Liver (tissue), 9 donors: ENCODE data around the gene NEIL1. TPM values are rescaled to one million over a fixed set of nuclear protein-coding genes. Genes with fewer than 3 reads are reported as not detected.

Experiments
- DNase-seq: peaks from one replicate; pipeline ENCODE4 v3.0.0-alpha.2; 2017; ENCODE audit warnings: low spot score
- H3K27ac ChIP-seq, 2 donors: one replicate each; pipeline ENCODE4 v1.7.0; 2013; ENCODE audit warnings: inconsistent platforms in 2 of 2, low read length in 2 of 2, control low read depth in 1 of 2, low read depth in 1 of 2, mild to moderate bottlenecking in 1 of 2
- H3K27me3 ChIP-seq, 4 donors: one replicate each; pipeline versions ENCODE4 v1.6.1 to v1.7.0; 2013; ENCODE audit warnings: low read length in 3 of 4, inconsistent platforms in 1 of 4, mild to moderate bottlenecking in 1 of 4, moderate library complexity in 1 of 4; ENCODE audit not compliant: control insufficient read depth in 4 of 4, insufficient read depth in 4 of 4
- H3K36me3 ChIP-seq, 4 donors: one replicate each; pipeline versions ENCODE4 v1.6.1 to v1.7.0; 2013; ENCODE audit warnings: low read length in 3 of 4, mild to moderate bottlenecking in 3 of 4, low read depth in 1 of 4, moderate library complexity in 1 of 4; ENCODE audit not compliant: control insufficient read depth in 4 of 4, insufficient read depth in 3 of 4
- H3K4me1 ChIP-seq, 4 donors: one replicate each; pipeline versions ENCODE4 v1.6.1 to v1.7.0; 2013; ENCODE audit warnings: low read length in 3 of 4, mild to moderate bottlenecking in 3 of 4, moderate library complexity in 1 of 4; ENCODE audit not compliant: control insufficient read depth in 4 of 4, insufficient read depth in 4 of 4
- H3K4me3 ChIP-seq, 3 donors: one replicate each; pipeline versions ENCODE4 v1.6.1 to v1.7.0; 2013; ENCODE audit warnings: low read length in 3 of 3, control low read depth in 1 of 3, low read depth in 1 of 3, mild to moderate bottlenecking in 1 of 3
- H3K9ac ChIP-seq, 2 donors: one replicate each; pipeline ENCODE4 v1.7.0; 2013; ENCODE audit warnings: low read length in 2 of 2, mild to moderate bottlenecking in 2 of 2, moderate library complexity in 2 of 2, control low read depth in 1 of 2, low read depth in 1 of 2
- H3K9me3 ChIP-seq, 4 donors: one replicate each; pipeline versions ENCODE4 v1.6.1 to v1.7.0; 2013; ENCODE audit warnings: low read length in 3 of 4; ENCODE audit not compliant: control insufficient read depth in 4 of 4
- ATF3 ChIP-seq: IDR thresholded peaks from 2 replicates; pipeline ENCODE4 v1.6.1; 2016; ENCODE audit warnings: antibody characterized with exemption
- CTCF ChIP-seq: fragments of 150-350 bp; IDR thresholded peaks from 2 replicates; pipeline ENCODE4 v1.5.1; 2017; ENCODE audit warnings: improper control_type of control experiment, low read depth, low read length; ENCODE audit not compliant: missing input control
- FOXA1 ChIP-seq: IDR thresholded peaks from 2 replicates; pipeline ENCODE4 v1.6.1; 2016; ENCODE audit warnings: antibody characterized with exemption
- GABPA ChIP-seq, 2 donors: IDR thresholded peaks in 1 of 2; conservative IDR thresholded peaks in 1 of 2; 2 replicates each; pipeline ENCODE4 v1.6.1; 2016; ENCODE audit warnings: antibody characterized with exemption in 2 of 2, mild to moderate bottlenecking in 1 of 2, moderate library complexity in 1 of 2
- HNF4A ChIP-seq, 2 donors: conservative IDR thresholded peaks; 2 replicates each; pipeline ENCODE4 v1.6.1; 2016; ENCODE audit warnings: antibody characterized with exemption in 2 of 2, mild to moderate bottlenecking in 2 of 2
- HNF4G ChIP-seq: IDR thresholded peaks from 2 replicates; pipeline ENCODE4 v1.6.1; 2016; ENCODE audit warnings: antibody characterized with exemption
- JUND ChIP-seq, 2 donors: IDR thresholded peaks; 2 replicates each; pipeline ENCODE4 v1.6.1; 2016; ENCODE audit warnings: antibody characterized with exemption in 2 of 2
- MAX ChIP-seq: IDR thresholded peaks from 2 replicates; pipeline ENCODE4 v1.6.1; 2016; ENCODE audit warnings: antibody characterized with exemption
- NR2F2 ChIP-seq: IDR thresholded peaks from 2 replicates; pipeline ENCODE4 v1.6.1; 2016; ENCODE audit warnings: antibody characterized with exemption
- RAD21 ChIP-seq, 2 donors: IDR thresholded peaks; 2 replicates each; pipeline ENCODE4 v1.6.1; 2016; ENCODE audit warnings: antibody characterized with exemption in 2 of 2, mild to moderate bottlenecking in 2 of 2
- REST ChIP-seq: IDR thresholded peaks from 2 replicates; pipeline ENCODE4 v1.6.1; 2016; ENCODE audit warnings: antibody characterized with exemption, mild to moderate bottlenecking
- RXRA ChIP-seq, 2 donors: IDR thresholded peaks; 2 replicates each; pipeline ENCODE4 v1.6.1; 2017 to 2018; ENCODE audit warnings: antibody characterized with exemption in 2 of 2, mild to moderate bottlenecking in 1 of 2
- SP1 ChIP-seq: IDR thresholded peaks from 2 replicates; pipeline ENCODE4 v1.6.1; 2018; ENCODE audit warnings: antibody characterized with exemption, mild to moderate bottlenecking
- TAF1 ChIP-seq: conservative IDR thresholded peaks from 2 replicates; pipeline ENCODE4 v1.6.1; 2016; ENCODE audit warnings: antibody characterized with exemption, mild to moderate bottlenecking
- YY1 ChIP-seq: IDR thresholded peaks from 2 replicates; pipeline ENCODE4 v1.6.1; 2016; ENCODE audit warnings: antibody characterized with exemption, mild to moderate bottlenecking
- ZBTB33 ChIP-seq: IDR thresholded peaks from 2 replicates; pipeline ENCODE4 v1.6.1; 2016; ENCODE audit warnings: antibody characterized with exemption
- WGBS: extraction: QIAGEN DNeasy Blood & Tissue Kit; methylation state at CpG from one replicate; pipeline ENCODE4 v1.1.7; 2013; 5-methylcytosine and 5-hydroxymethylcytosine counted together
- polyA plus RNA-seq, 2 donors: library from polyadenylated mRNA; stranded (reverse) in 1 of 2; unstranded in 1 of 2; fragments of 200-250 nt in 1 of 2; fragments of >200 nt in 1 of 2; fragmentation: Nextera tagmentation in 1 of 2; extraction: Ambion mirVana in 1 of 2; gene quantifications; one replicate each; pipeline versions ENCODE4 v1.2.1 to v1.2.3, GENCODE V29; 2013 to 2015
- total RNA-seq, 2 donors: library from RNA; depleted of rRNA; stranded (reverse); fragments of >200 nt; gene quantifications; one replicate each; pipeline ENCODE4 v1.2.3, GENCODE V29; 2014
- donor health status: healthy.
- donor health status: healthy.
- donor health status: healthy.
- donor health status: healthy.
- donor health status: healthy.

The NEIL1 gene
- total and polyA plus RNA-seq, 4 donors = 5.3 to 25.8 (median 17.5) TPM

- H3K9me3 ChIP-seq = no peaks in the 10 kb centered on the region
- DNase-seq = no peak
- no peak overlapping the region for H3K27ac ChIP-seq
- peaks cover 7 to 18% (median 15%) of the 10 kb centered on the region in 4 donors for H3K4me1 ChIP-seq
- H3K27me3 ChIP-seq = no peaks in the 10 kb centered on the region
- H3K9ac ChIP-seq = no peak overlapping the region
- 98% methylated on average over 20 of the region's 20 CpGs for WGBS
- no peak for TF ChIP-seq ZBTB33
- H3K36me3 ChIP-seq = peaks cover 10 to 55% (median 21%) of the 10 kb centered on the region in 4 donors
- no peak overlapping the region for H3K4me3 ChIP-seq
These were observed 9.7 kb downstream of the NEIL1 start for GRCh38 chr15:75356517-75356916.

GRCh38 chr15:75357976-75358673 lies 11.3 kb downstream of the NEIL1 start:
- H3K36me3 ChIP-seq = peaks cover 10 to 70% (median 30%) of the 10 kb centered on the region in 4 donors
- H3K27ac ChIP-seq = no peak overlapping the region
- H3K9ac ChIP-seq = no peak overlapping the region
- no peak for DNase-seq
- H3K4me3 ChIP-seq = no peak overlapping the region
- H3K27me3 ChIP-seq = no peaks in the 10 kb centered on the region
- 92% methylated on average over 17 of the region's 17 CpGs for WGBS
- no peaks in the 10 kb centered on the region for H3K9me3 ChIP-seq
- H3K4me1 ChIP-seq = peaks cover 7 to 18% (median 15%) of the 10 kb centered on the region in 4 donors
- no peak for TF ChIP-seq HNF4A (conservative IDR thresholded peaks at IDR 0.05)
- TF ChIP-seq TAF1 = no peak

- no peak overlapping the region for H3K27ac ChIP-seq
- H3K4me3 ChIP-seq = no peak overlapping the region
- H3K9me3 ChIP-seq = no peaks in the 10 kb centered on the region
- H3K27me3 ChIP-seq = no peaks in the 10 kb centered on the region
- H3K4me1 ChIP-seq = peaks cover 3 to 10% (median 7%) of the 10 kb centered on the region in 4 donors
- H3K9ac ChIP-seq = no peak overlapping the region
- peaks cover 13 to 75% (median 31%) of the 10 kb centered on the region in 4 donors for H3K36me3 ChIP-seq
- DNase-seq = no peak
- 97% methylated on average over 10 of the region's 10 CpGs for WGBS
- TF ChIP-seq RXRA (IDR thresholded peaks at IDR 0.05) = no peak
- no peak for TF ChIP-seq REST
- no peak for TF ChIP-seq RAD21 (IDR thresholded peaks at IDR 0.05)
- no peak for TF ChIP-seq HNF4G
- TF ChIP-seq FOXA1 = no peak
- TF ChIP-seq YY1 = no peak
- TF ChIP-seq SP1 = no peak
- TF ChIP-seq HNF4A (conservative IDR thresholded peaks at IDR 0.05) = no peak
- no peak for TF ChIP-seq TAF1
- TF ChIP-seq GABPA (IDR thresholded peaks at IDR 0.05 in 1 of 2, conservative IDR thresholded peaks at IDR 0.05 in 1 of 2) = no peak
- no peak for TF ChIP-seq NR2F2
- no peak for TF ChIP-seq JUND (IDR thresholded peaks at IDR 0.05)
- TF ChIP-seq ZBTB33 = no peak
- TF ChIP-seq CTCF = no peak
- TF ChIP-seq ATF3 = no peak
- TF ChIP-seq MAX = no peak
These were observed 12.1 kb downstream of the NEIL1 start for GRCh38 chr15:75358771-75359536.
